EL (cell line): Measurements from ENCODE around the gene TCF23.
"Not testable (repeated sequence)": the region's sequence is repeated elsewhere in the genome, so short reads cannot be mapped to it uniquely, and the experiment has no call there.

Experiments used
- DNase-seq: peaks from one replicate; pipeline ENCODE4 v3.0.0-alpha.2; 2016

TCF23 gene

GRCh38 chr2:27191070-27191829, 42.4 kb downstream of the TCF23 start:
- DNase-seq = peak; percentile 68

DNA sequence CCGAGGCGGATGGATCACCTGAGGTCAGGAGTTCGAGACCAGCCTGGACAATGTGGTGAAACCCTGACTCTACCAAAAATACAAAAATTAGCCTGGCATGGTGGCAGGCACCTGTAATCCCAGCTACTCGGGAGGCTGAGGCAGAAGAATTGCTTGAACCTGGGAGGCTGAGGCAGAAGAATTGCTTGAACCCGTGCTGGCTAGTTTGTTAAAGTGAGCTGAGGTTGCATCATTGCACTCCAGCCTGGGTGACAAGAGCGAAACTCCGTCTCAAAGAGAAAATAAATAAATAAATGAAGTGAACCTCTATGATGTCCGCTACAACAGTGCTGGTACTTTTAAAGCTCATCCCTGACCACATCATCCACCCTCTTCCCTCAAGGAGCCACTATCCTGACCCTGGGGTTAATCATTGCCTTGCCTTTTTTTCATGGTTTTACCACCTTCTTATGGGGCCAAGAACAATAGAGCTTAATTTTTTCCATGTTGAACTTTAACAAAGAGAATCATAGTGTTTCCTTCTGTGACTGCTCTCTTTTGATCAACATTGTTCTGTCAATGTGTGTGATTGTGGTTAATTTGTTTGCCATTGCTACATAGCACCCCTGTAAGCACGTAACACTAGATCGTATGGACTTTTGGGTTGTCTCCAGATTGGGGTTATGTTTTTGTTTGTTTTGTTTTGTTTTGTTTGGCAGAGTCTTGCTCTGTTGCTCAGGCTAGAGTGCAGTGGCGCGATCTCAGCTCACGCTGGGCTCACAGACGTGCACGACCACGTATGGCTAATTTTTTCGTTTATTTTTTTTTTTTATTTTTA, 45.9 kb downstream of the TCF23 start:
- DNase-seq = no peak

DNA sequence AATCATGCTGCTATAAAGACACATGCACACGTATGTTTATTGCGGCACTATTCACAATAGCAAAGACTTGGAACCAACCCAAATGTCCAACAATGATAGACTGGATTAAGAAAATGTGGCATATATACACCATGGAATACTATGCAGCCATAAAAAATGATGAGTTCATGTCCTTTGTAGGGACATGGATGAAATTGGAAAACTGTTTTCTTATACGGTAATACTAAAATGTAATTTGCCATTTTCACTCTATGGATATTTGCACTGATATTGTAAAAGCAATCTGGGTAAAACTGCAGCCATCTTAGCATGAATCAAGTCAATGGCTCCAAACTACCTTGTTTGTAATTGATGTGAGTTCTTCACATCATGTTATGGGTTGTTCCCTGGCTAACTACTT, 47.0 kb downstream of the TCF23 start:
- not testable (repeated sequence) for DNase-seq

DNA sequence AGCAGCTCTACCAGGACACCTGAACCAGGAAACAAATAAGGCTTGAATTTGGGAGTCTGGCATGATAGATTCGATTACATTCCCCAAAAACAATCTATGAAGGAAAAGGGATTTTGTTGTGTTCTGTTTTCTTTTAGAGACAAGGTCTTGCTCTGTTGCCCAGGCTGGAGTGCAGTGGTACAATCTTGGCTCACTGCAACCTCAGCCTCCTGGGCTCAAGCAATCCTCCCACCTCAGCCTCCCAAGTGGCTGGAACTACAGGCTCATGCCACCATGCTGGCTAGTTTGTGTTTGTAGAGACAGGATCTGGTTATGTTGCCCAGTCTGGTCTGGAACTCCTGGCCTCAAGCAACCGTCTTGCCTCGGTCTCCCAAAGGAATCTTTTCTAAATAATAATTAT, 49.3 kb downstream of the TCF23 start:
- DNase-seq = not testable (repeated sequence)

- DNase-seq = no peak
Measured at GRCh38 chr2:27198627-27199026, 49.8 kb downstream of the TCF23 start.

DNA sequence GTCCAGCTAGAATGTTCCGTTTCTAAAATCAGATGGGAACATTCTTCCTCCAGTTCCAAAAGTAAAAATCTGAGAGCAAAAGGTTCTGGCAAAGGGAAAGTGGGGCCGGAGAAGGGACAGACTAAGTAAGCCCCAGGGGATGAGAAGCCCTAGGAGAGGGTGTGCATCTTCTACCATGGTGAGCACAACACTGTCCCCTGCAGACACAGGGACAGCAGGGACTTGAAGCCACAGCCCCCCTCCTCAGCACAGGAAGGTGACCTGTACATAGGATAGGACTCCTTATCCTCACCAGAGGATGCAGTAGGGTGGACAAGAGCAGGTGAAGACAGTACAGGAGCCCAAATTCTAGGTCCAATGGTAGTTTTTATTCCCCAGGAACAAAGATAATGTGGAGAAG, 50.4 kb downstream of the TCF23 start:
- DNase-seq = no peak

DNA sequence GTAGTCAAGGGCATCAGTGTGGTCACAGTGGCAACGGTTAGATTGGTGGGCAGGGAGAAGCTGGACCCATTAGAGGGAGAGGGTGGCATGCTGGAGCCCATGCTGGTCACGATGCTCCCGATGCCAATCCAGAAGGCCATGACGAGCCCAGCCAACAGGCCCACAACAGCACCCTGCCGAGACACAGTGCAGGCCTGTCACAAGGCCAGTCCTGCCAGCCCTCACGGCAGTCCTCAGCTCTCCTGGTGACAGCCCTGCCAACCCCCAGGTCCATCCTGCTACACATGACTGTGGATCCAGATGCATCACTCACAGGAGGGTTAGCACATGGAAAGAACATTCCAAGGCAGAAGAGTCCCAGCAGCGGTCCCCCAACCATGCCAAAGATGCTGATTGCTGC, 52.9 kb downstream of the TCF23 start:
- no peak for DNase-seq

DNA sequence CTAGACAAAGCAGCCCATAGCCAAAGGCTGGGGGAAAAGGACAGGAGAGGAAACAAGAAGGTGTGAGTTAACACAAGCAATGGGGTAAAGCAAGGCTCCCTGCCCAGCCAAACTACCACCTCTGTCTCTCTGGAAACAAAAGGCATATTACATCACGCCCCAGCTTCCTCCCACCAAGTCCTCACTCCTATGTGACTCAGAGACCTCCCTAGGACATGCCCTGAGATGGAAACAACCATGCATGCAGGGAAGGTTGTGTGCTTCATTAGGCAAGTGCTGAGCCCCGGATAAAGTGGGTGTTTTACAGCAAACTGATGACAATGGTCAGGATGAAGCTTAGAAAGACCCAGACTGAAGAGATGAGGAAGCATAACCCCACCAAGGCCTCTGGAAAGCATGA, 54.0 kb downstream of the TCF23 start:
- DNase-seq = no peak

- no peak for DNase-seq
Measured at GRCh38 chr2:27203741-27204140, 54.9 kb downstream of the TCF23 start.

GRCh38 chr2:27204566-27204965, 55.8 kb downstream of the TCF23 start:
- DNase-seq = no peak

- no peak for DNase-seq
Measured at GRCh38 chr2:27205206-27205605, 56.4 kb downstream of the TCF23 start.

- DNase-seq = no peak
Measured at GRCh38 chr2:27206346-27206745, 57.5 kb downstream of the TCF23 start.
